ENCODE results near the gene EGFR. TPM values are rescaled to one million over a fixed set of nuclear protein-coding genes. Genes with fewer than 3 reads are reported as not detected.

Gene EGFR
- total RNA-seq, 2 experiments from 2014 or later: not detected

GRCh38 chr7:55131142-55131929, 112.5 kb downstream of the EGFR start:
- H3K27ac Mint-ChIP-seq: no peak overlapping the region
- DNase-seq: no peak
- ChIA-PET POLR2A (no interaction called here), CTCF (interaction anchor here (0.8 to 1.0 kb wide), 2 partner anchors 14 to 15 kb away, joined by 3 to 4 read pairs; no protein-coding TSS in a partner anchor)
- peaks cover 5% of the 10 kb centered on the region for H3K4me1 Mint-ChIP-seq
- H3K4me3 Mint-ChIP-seq: no peak overlapping the region
- no peaks in the 10 kb centered on the region for H3K9me3 Mint-ChIP-seq
- H3K36me3 Mint-ChIP-seq (ENCODE audit: low read depth): no peaks in the 10 kb centered on the region
- H3K27me3 Mint-ChIP-seq: no peaks in the 10 kb centered on the region

DNA sequence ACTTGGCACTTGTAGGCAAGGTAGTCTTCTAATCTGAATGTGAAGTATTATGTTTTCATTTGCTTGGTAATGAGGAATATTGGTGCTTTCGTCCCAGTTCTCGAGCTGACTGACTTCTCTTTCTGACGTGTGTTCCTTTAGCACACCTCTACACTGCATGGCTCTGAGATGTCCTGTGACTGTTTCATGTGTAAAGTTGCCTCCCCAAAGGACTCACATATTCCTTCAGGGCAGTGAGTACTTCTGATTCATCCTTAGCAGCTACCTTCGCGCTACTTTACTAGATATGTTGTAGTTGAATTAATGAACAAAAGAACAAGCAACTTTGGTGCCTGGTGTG, 113.7 kb downstream of the EGFR start:
- no peak overlapping the region for H3K4me3 Mint-ChIP-seq
- POLR2A ChIA-PET: no interaction called here
- no peaks in the 10 kb centered on the region for H3K36me3 Mint-ChIP-seq (ENCODE audit: low read depth)
- CTCF ChIA-PET: interaction anchor here (0.9 to 1.1 kb wide), 2 partner anchors 32 to 41 kb away, joined by 3 read pairs; no protein-coding TSS in a partner anchor
- DNase-seq: no peak
- H3K4me1 Mint-ChIP-seq: peaks cover 5% of the 10 kb centered on the region
- H3K27me3 Mint-ChIP-seq: peaks cover 4% of the 10 kb centered on the region
- no peak overlapping the region for H3K27ac Mint-ChIP-seq
- no peaks in the 10 kb centered on the region for H3K9me3 Mint-ChIP-seq

- no peaks in the 10 kb centered on the region for H3K36me3 Mint-ChIP-seq (ENCODE audit: low read depth)
- H3K27me3 Mint-ChIP-seq: peaks cover 4% of the 10 kb centered on the region
- ChIA-PET CTCF (interaction anchor here (0.9 to 1.1 kb wide), 2 partner anchors 31 to 41 kb away, joined by 3 read pairs; no protein-coding TSS in a partner anchor), POLR2A (interaction anchor here (0.5 kb wide), 1 partner anchor 357 kb away, joined by 3 read pairs; no protein-coding TSS in a partner anchor)
- peaks cover 5% of the 10 kb centered on the region for H3K4me1 Mint-ChIP-seq
- no peak overlapping the region for H3K27ac Mint-ChIP-seq
- no peaks in the 10 kb centered on the region for H3K9me3 Mint-ChIP-seq
- no peak for DNase-seq
- no peak overlapping the region for H3K4me3 Mint-ChIP-seq
Observed at GRCh38 chr7:55132890-55133551, 114.2 kb downstream of the EGFR start.

DNA sequence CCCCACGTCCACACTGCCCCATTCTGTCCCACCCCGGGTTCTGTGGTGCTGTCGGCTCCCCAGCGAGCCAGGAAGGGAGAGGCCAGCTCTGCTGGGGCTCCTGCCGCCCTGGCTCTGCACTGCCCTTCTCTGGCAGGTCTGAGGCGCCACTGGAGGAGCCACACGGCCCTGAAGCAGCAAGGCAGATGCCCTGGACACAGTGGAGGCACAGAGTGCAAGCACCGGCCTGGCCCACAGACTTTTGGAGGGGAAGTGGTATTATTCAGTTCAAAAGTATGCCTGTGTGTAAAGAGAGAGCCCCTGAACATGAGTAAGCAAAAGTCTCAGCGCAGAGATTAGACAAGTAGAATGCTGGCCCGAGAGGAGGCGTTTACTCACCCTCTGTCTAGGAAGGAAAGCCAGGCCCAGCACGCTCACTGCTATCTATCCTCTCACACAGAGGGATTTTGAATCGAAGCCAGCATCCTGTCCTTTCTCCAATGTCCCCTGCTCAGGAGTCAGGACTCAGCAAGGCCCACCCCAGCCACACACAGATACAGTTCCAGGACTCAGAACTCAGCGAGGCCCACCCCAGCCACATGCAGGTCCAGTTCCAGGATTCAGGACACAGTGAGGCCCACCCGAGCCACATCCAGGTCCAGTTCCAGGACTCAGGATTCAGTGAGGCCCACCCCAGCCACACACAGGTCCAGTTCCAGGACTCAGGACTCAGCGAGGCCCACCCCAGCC, 115.0 kb downstream of the EGFR start:
- Mint-ChIP-seq H3K4me3 (no peak overlapping the region), H3K9me3 (no peaks in the 10 kb centered on the region), H3K27me3 (peaks cover 5% of the 10 kb centered on the region), H3K4me1 (peaks cover 5% of the 10 kb centered on the region), H3K27ac (no peak overlapping the region), H3K36me3 (ENCODE audit: low read depth) (no peaks in the 10 kb centered on the region)
- ChIA-PET POLR2A (no interaction called here), CTCF (interaction anchor here (1.1 kb wide), 1 partner anchor 30 kb away, joined by 3 read pairs; no protein-coding TSS in a partner anchor)
- DNase-seq: no peak

DNA sequence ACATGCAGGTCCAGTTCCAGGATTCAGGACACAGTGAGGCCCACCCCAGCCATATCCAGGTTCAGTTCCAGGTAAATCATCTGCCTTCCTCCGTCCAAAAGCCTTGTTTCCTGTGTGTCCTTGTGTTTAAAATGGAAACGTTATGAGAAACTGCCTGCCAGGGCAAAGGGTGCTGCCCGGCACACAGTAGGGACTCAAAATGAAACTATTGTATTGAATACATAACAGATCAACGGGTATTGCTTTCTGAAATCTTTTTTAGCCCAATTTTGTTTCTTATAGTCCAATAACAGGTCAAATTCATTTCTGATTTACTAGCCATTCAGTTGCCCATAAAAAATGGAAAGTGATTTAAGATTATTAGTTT, 115.5 kb downstream of the EGFR start:
- H3K27me3 Mint-ChIP-seq: peaks cover 7% of the 10 kb centered on the region
- H3K4me3 Mint-ChIP-seq: no peak overlapping the region
- H3K27ac Mint-ChIP-seq: no peak overlapping the region
- no peaks in the 10 kb centered on the region for H3K36me3 Mint-ChIP-seq (ENCODE audit: low read depth)
- peaks cover 5% of the 10 kb centered on the region for H3K4me1 Mint-ChIP-seq
- CTCF ChIA-PET: no interaction called here
- POLR2A ChIA-PET: no interaction called here
- H3K9me3 Mint-ChIP-seq: no peaks in the 10 kb centered on the region
- DNase-seq: no peak

- no peaks in the 10 kb centered on the region for H3K36me3 Mint-ChIP-seq (ENCODE audit: low read depth)
- CTCF ChIA-PET: no interaction called here
- H3K4me1 Mint-ChIP-seq: peaks cover 5% of the 10 kb centered on the region
- H3K27me3 Mint-ChIP-seq: peaks cover 7% of the 10 kb centered on the region
- no peaks in the 10 kb centered on the region for H3K9me3 Mint-ChIP-seq
- POLR2A ChIA-PET: no interaction called here
- no peak for DNase-seq
- H3K4me3 Mint-ChIP-seq: no peak overlapping the region
- no peak overlapping the region for H3K27ac Mint-ChIP-seq
Observed at GRCh38 chr7:55134786-55135185, 116.0 kb downstream of the EGFR start.

DNA sequence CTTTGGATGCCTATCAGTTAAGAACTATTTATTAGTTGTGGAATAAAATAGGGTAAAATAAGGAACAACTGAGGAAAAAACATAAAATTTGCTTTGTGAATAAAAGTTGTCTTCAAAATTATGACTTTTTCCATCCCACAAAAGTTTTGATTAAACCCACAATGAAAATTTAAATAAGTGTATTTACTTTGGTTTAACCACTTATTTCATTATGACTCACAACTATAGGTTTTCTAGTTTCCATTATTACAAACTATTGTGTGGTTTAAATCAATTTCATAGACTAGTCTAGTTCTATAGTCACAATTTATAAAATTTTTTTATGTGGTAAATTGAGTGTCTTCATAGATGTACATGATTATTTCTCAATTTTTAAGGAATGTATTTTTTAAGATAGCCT, 116.6 kb downstream of the EGFR start:
- POLR2A ChIA-PET: no interaction called here
- no peak overlapping the region for H3K4me3 Mint-ChIP-seq
- no peak for DNase-seq
- peaks cover 7% of the 10 kb centered on the region for H3K27me3 Mint-ChIP-seq
- peaks cover 5% of the 10 kb centered on the region for H3K4me1 Mint-ChIP-seq
- CTCF ChIA-PET: no interaction called here
- no peaks in the 10 kb centered on the region for H3K36me3 Mint-ChIP-seq (ENCODE audit: low read depth)
- H3K27ac Mint-ChIP-seq: no peak overlapping the region
- no peaks in the 10 kb centered on the region for H3K9me3 Mint-ChIP-seq

DNA sequence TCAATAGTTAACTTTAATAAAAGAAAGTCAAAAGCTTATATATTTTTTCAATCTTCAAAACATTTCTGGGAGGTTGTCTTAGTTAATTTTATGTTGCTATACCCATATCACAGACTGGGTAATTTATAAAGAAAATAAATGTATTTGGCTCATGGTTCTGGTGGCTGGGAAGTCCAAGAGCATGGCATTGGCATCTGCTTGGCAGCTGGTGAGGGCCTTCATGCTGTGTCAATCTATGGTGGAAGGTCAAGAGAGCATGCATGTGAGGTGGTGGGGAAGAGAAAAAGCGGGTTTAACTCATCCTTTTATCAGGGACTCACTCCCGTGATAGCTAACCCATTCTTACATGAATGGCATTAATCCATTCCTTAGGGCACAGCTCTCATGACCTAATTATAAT, 119.8 kb downstream of the EGFR start:
- no peak for DNase-seq
- Mint-ChIP-seq H3K27me3 (peaks cover 9% of the 10 kb centered on the region), H3K9me3 (no peaks in the 10 kb centered on the region), H3K36me3 (ENCODE audit: low read depth) (no peaks in the 10 kb centered on the region), H3K4me3 (no peak overlapping the region), H3K4me1 (no peaks in the 10 kb centered on the region), H3K27ac (no peak overlapping the region)
- ChIA-PET POLR2A (no interaction called here), CTCF (no interaction called here)

DNA sequence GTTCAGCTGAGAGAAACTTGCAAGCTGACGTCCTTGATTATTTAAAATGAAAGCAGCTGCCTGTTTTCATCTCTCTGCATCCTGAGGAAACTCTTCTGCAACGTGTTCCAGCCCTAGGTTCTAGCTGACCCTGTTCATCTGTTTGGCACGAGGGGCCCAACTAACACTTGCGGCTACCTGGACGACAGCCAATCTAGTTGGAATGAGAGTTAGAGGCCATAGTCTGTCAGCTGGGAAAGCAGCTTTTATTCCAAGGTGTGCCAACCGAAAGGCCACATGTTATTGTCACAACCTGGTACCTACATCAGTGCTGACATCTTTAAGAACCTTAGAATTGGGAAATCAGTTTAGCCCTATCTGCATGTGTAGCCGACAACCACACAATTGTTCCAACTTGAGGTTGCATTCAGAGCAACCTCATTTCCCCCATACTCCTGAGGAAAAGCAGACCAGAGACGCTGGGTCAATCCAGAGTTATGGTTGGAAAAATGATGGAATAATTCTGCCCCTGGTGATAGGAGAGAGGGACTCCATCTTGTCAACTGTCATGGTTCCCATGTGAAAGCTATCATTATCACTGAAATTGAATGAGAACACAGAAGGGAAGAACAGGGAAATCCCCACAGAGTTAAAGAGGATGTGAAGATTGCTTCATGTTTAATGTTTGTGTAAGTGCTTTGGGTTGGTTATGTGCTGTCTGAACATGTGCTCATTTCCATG, 121.6 kb downstream of the EGFR start:
- Mint-ChIP-seq H3K27ac (no peak overlapping the region), H3K9me3 (no peaks in the 10 kb centered on the region), H3K27me3 (peaks cover 9% of the 10 kb centered on the region), H3K4me3 (no peak overlapping the region), H3K36me3 (ENCODE audit: low read depth) (no peaks in the 10 kb centered on the region), H3K4me1 (no peaks in the 10 kb centered on the region)
- CTCF ChIA-PET: no interaction called here
- POLR2A ChIA-PET: no interaction called here
- DNase-seq: no peak

GRCh38 chr7:55140941-55141278, 122.1 kb downstream of the EGFR start:
- Mint-ChIP-seq H3K27ac (no peak overlapping the region), H3K27me3 (peaks cover 10% of the 10 kb centered on the region), H3K4me1 (no peaks in the 10 kb centered on the region), H3K4me3 (no peak overlapping the region), H3K9me3 (no peaks in the 10 kb centered on the region), H3K36me3 (ENCODE audit: low read depth) (no peaks in the 10 kb centered on the region)
- ChIA-PET CTCF (no interaction called here), POLR2A (no interaction called here)
- no peak for DNase-seq

GRCh38 chr7:55142919-55143600, 124.2 kb downstream of the EGFR start:
- H3K4me1 Mint-ChIP-seq: no peaks in the 10 kb centered on the region
- POLR2A ChIA-PET: no interaction called here
- no peak overlapping the region for H3K27ac Mint-ChIP-seq
- no peak for DNase-seq
- H3K4me3 Mint-ChIP-seq: no peak overlapping the region
- H3K27me3 Mint-ChIP-seq: peaks cover 13% of the 10 kb centered on the region
- H3K9me3 Mint-ChIP-seq: no peaks in the 10 kb centered on the region
- no peaks in the 10 kb centered on the region for H3K36me3 Mint-ChIP-seq (ENCODE audit: low read depth)
- CTCF ChIA-PET: no interaction called here

All from activated CD4-positive, alpha-beta T cell treated with anti-CD3 and anti-CD28 coated beads, Interleukin-2, amount 10 ng/mL, durations not matched to agents 7 days and 5 days (primary cell).